Measurements from ENCODE around the gene KDR.

DNA sequence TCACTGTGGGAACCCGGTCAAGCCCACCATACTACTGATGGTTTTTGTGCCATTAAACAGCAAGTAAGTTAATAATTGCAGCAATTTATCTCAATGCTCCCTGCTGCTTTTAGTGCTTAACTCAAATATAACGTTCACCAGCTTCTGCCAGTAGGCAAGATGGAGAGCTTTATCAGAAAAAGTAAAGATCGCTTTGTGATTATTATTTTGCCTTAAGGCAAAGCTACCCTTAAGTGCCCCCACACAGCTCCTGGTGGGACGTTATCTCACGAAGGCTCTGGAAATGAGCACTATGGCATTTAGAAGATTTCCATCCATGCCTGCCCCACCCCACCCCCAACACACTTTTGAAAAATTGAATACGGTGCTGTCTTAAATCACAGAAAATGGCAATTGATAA is 59.4 kb downstream of the KDR start:
- TF ChIP-seq, protein P1, sequence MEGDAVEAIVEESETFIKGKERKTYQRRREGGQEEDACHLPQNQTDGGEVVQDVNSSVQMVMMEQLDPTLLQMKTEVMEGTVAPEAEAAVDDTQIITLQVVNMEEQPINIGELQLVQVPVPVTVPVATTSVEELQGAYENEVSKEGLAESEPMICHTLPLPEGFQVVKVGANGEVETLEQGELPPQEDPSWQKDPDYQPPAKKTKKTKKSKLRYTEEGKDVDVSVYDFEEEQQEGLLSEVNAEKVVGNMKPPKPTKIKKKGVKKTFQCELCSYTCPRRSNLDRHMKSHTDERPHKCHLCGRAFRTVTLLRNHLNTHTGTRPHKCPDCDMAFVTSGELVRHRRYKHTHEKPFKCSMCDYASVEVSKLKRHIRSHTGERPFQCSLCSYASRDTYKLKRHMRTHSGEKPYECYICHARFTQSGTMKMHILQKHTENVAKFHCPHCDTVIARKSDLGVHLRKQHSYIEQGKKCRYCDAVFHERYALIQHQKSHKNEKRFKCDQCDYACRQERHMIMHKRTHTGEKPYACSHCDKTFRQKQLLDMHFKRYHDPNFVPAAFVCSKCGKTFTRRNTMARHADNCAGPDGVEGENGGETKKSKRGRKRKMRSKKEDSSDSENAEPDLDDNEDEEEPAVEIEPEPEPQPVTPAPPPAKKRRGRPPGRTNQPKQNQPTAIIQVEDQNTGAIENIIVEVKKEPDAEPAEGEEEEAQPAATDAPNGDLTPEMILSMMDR (IDR thresholded peaks at IDR 0.05; ENCODE audit: borderline replicate concordance, extremely low read depth, low read length, poor library complexity, severe bottlenecking): no peak
- TF ChIP-seq EZH2 (IDR thresholded peaks at IDR 0.05; ENCODE audit: borderline replicate concordance, low read depth, low read length, severe bottlenecking): no peak

All from DND-41 (cell line).